Sigmoid colon (tissue), 4 donors: Measurements from ENCODE around the gene PRPS2.

Experiments used
- CTCF ChIP-seq, 4 experiments: fragments of 450-650 bp in 3 of 4; fragments of 200-600 bp in 1 of 4; IDR thresholded peaks; one replicate each; pipeline ENCODE4 v1.5.1; 2016 to 2019; ENCODE audit warnings: antibody characterized with exemption in 4 of 4, mild to moderate bottlenecking in 3 of 4, moderate library complexity in 2 of 4
- POLR2A ChIP-seq, 2 donors: fragments of 450-650 bp; IDR thresholded peaks; one replicate each; pipeline ENCODE4 v1.6.1; 2016; ENCODE audit warnings: antibody characterized with exemption in 2 of 2, mild to moderate bottlenecking in 2 of 2, moderate library complexity in 2 of 2
- POLR2AphosphoS5 ChIP-seq, 4 donors: sonication (generic); formaldehyde crosslinking; IDR thresholded peaks; one replicate each; pipeline ENCODE4 v1.6.1; 2017; ENCODE audit warnings: antibody characterized with exemption in 4 of 4

- TF ChIP-seq CTCF (IDR thresholded peaks at IDR 0.05) (no peak), POLR2A (IDR thresholded peaks at IDR 0.05) (no peak), POLR2AphosphoS5 (IDR thresholded peaks at IDR 0.05) (no peak)
These were observed 19.7 kb upstream of the PRPS2 start for GRCh38 chrX:12771445-12772069.
